Colonic mucosa (tissue), 4 donors: ENCODE measurements around the gene BARX2. TPM values are rescaled to one million over a fixed set of nuclear protein-coding genes. Genes with fewer than 3 reads are reported as not detected.
A peak's percentile ranks its signal among the peaks of the same experiment; 100 is the strongest.

Experiments
- DNase-seq: peaks from one replicate; pipeline ENCODE4 v3.0.0-alpha.2; 2020
- H3K27ac ChIP-seq: fragments of 200-600 bp; one replicate; pipeline ENCODE4 v1.8.0; 2021
- H3K27me3 ChIP-seq: fragments of 200-600 bp; one replicate; pipeline ENCODE4 v1.8.0; 2021
- H3K36me3 ChIP-seq: fragments of 200-600 bp; one replicate; pipeline ENCODE4 v1.8.0; 2021
- H3K4me1 ChIP-seq: fragments of 200-600 bp; one replicate; pipeline ENCODE4 v1.8.0; 2021; ENCODE audit warnings: mild to moderate bottlenecking
- H3K4me3 ChIP-seq: fragments of 200-600 bp; one replicate; pipeline ENCODE4 v1.8.0; 2021
- H3K9ac ChIP-seq, 2 donors: one replicate each; pipeline ENCODE4 v1.7.0; 2013; ENCODE audit warnings: control low read depth in 2 of 2, low read depth in 2 of 2, low read length in 2 of 2
- H3K9me3 ChIP-seq: fragments of 200-600 bp; one replicate; pipeline ENCODE4 v1.8.0; 2021
- intact Hi-C: fragments of 100-400 bp; cut with DNase I; formaldehyde crosslinking; loops from one replicate; pipeline ENCODE4 v1.14.1; 2022
- total RNA-seq, 2 donors: library from RNA; stranded (reverse); fragmentation: NEBNext Ultra II Directional in 1 of 2; extraction: Animal tissue kit (Norgen Biotek cat#: 25700) in 1 of 2; gene quantifications; one replicate each; pipeline ENCODE4 v1.2.1, GENCODE V29; 2021
- TF ChIP-seq, protein P1 (sequence below): fragments of 200-600 bp; IDR thresholded peaks from one replicate; pipeline ENCODE4 v1.8.0; 2022; ENCODE audit warnings: antibody characterized with exemption, mild to moderate bottlenecking
- donor health status: healthy.
- donor health status: DM: no; HTN: no; CAD: no.
- donor health status: DM: no; HTN: no; CAD: no.

BARX2 gene
- total RNA-seq, 2 donors from 2014 or later: 19.0 to 23.9 TPM

DNA sequence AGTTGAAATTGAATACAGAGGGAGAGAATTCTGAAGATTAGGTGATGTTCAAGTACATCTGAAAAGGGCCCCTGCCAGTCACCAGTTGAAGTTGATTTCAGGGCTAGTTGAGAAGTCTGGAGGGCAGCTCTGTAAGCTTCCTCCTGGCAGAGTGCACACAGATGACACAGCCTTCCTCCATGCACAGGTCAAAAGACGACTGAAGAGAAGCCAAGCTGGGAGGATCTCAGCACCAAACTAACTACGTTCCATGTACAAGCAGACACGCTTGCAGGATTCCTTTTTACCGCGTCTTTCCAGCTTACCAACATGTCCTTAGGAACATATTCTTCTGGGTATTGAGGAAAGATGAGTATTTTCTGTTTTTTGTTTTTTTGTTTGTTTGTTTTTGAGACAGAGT lies 7.9 kb downstream of the BARX2 start:
- TF ChIP-seq, protein P1, sequence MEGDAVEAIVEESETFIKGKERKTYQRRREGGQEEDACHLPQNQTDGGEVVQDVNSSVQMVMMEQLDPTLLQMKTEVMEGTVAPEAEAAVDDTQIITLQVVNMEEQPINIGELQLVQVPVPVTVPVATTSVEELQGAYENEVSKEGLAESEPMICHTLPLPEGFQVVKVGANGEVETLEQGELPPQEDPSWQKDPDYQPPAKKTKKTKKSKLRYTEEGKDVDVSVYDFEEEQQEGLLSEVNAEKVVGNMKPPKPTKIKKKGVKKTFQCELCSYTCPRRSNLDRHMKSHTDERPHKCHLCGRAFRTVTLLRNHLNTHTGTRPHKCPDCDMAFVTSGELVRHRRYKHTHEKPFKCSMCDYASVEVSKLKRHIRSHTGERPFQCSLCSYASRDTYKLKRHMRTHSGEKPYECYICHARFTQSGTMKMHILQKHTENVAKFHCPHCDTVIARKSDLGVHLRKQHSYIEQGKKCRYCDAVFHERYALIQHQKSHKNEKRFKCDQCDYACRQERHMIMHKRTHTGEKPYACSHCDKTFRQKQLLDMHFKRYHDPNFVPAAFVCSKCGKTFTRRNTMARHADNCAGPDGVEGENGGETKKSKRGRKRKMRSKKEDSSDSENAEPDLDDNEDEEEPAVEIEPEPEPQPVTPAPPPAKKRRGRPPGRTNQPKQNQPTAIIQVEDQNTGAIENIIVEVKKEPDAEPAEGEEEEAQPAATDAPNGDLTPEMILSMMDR: no peak
- no peaks in the 10 kb centered on the region for H3K4me1 ChIP-seq
- H3K27me3 ChIP-seq: no peaks in the 10 kb centered on the region
- no peaks in the 10 kb centered on the region for H3K9me3 ChIP-seq
- no peaks in the 10 kb centered on the region for H3K36me3 ChIP-seq
- DNase-seq: no peak
- H3K27ac ChIP-seq: no peak overlapping the region
- no peak overlapping the region for H3K4me3 ChIP-seq
- no peak overlapping the region for H3K9ac ChIP-seq
- intact Hi-C loops: no loop called here

DNA sequence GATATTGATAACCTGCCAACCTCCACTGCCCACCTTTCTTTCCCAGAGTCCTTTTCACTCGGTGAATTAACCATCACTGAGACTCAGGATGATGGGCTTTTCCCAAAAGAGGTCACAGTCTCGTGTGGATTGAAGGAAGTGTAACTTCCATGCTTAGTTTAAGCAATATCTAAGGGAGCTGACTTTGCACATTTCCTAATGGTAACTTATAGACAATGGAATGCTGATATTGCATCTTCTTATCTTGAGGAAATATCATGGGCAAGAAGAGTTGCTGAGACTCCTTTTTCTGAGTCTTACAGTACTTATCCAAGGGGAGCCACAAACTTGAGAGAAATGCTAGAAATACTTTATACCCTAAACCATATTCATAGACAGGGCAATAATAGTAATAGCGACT lies 8.8 kb downstream of the BARX2 start:
- Histone ChIP-seq H3K36me3 (no peaks in the 10 kb centered on the region), H3K27ac (no peak overlapping the region), H3K9me3 (no peaks in the 10 kb centered on the region), H3K9ac (no peak overlapping the region), H3K27me3 (no peaks in the 10 kb centered on the region), H3K4me3 (no peak overlapping the region), H3K4me1 (no peaks in the 10 kb centered on the region)
- intact Hi-C loops: no loop called here
- TF ChIP-seq, protein P1: no peak
- DNase-seq: no peak

DNA sequence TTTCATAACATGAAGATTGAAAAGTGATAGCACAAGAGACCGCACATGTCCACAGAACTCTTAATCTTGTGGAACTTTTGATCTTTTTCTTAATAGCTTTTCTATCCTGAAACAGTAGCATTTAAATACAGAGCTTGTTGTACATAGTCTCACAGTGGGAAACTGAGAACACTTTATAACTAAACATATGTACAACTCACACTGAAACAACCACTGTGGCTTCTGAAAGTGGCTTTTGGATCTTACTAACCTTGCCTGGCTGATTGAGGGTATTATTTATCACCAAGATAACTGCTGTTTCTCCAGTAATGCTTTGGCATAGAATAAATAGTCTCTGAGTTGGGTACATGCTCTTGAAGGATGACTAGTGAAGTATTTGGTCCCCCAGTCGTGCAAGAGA lies 10.2 kb downstream of the BARX2 start:
- TF ChIP-seq, protein P1: no peak
- Histone ChIP-seq H3K27ac (no peak overlapping the region), H3K36me3 (no peaks in the 10 kb centered on the region), H3K4me1 (no peaks in the 10 kb centered on the region), H3K4me3 (no peak overlapping the region), H3K27me3 (no peaks in the 10 kb centered on the region), H3K9ac (no peak overlapping the region), H3K9me3 (no peaks in the 10 kb centered on the region)
- DNase-seq: no peak
- intact Hi-C loops: no loop called here

DNA sequence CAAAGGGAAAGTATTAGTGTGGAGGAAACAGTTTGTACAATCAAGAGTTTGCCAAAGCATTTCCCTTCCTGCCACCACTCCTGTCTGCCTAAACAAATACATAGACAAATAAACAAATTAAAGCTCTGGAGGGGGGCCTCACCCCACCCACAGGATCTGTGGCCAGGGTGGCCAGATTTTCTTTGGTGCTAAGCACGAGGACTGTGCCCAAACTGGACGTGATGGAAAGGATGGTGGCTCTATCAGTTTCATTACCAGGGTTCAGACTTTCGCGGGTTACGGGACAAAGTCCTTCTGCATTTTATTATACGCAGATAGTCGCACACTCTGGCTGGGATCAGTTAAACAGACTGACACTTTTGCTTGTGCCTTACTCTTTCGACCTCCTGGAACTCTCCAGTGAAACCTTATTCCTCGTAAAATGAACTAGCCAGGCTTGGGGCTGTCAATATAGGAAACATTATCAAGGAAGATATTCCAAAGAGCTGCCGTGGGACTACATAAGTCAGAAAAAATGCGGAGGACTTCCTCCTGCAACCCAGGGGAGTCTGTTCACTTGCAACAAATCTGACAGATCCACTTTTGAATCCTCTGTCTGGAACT lies 11.2 kb downstream of the BARX2 start:
- peak overlapping the region; percentile 54 for H3K27ac ChIP-seq
- no peaks in the 10 kb centered on the region for H3K36me3 ChIP-seq
- H3K9me3 ChIP-seq: no peaks in the 10 kb centered on the region
- H3K9ac ChIP-seq: peak overlapping the region in 1 of 2 donors; percentile 4
- intact Hi-C loops: no loop called here
- no peaks in the 10 kb centered on the region for H3K4me1 ChIP-seq
- DNase-seq: peak; percentile 79
- TF ChIP-seq, protein P1: no peak
- H3K27me3 ChIP-seq: no peaks in the 10 kb centered on the region
- no peak overlapping the region for H3K4me3 ChIP-seq

DNA sequence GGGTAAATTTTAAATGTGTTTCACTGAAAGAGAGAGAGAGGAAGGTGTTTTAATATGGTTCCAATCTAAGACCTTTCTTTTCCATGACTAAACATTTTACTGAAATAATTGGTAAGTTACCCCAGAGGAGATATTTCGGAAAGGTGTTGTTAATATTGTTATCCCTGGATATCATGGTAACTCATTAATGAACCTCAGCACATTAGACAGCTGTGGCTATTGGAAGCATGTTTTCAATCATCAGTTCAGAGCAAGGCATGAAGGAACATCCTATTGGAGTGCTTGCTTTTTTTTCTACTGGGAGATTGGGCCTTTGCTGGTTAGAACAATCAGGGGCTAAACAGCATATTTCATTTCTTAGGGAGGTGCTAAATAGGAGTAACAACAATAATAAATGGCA lies 11.8 kb downstream of the BARX2 start:
- no peak for DNase-seq
- Histone ChIP-seq H3K4me3 (no peak overlapping the region), H3K36me3 (no peaks in the 10 kb centered on the region), H3K9ac (peak overlapping the region in 1 of 2 donors; percentile 4), H3K27me3 (no peaks in the 10 kb centered on the region), H3K27ac (peak overlapping the region; percentile 54), H3K4me1 (no peaks in the 10 kb centered on the region), H3K9me3 (no peaks in the 10 kb centered on the region)
- intact Hi-C loops: no loop called here
- TF ChIP-seq, protein P1: no peak
